Caco-2 (cell line): ENCODE measurements around the gene GRM7. TPM values are rescaled to one million over a fixed set of nuclear protein-coding genes. Genes with fewer than 3 reads are reported as not detected.

ENCODE experiments used
- BruUV-seq: library from RNA; stranded (reverse); fragments of 400-500 nt; replicated peaks from 2 replicates; lab custom pipeline; 2021; lab: Mats Ljungman, UMichigan
- CTCF ChIA-PET: fragments of 300-600 bp; sonication (Branson Sonifier 250); formaldehyde crosslinking; loops from one replicate; lab custom pipeline; 2022; ENCODE audit warnings: antibody characterized with exemption; lab: Charles Lee
- POLR2A ChIA-PET: fragments of 300-600 bp; sonication (Branson Sonifier 250); formaldehyde crosslinking; loops from one replicate; lab custom pipeline; 2022; ENCODE audit warnings: antibody characterized with exemption; lab: Charles Lee
- DNase-seq, 2 experiments: peaks; one replicate each; pipeline versions ENCODE4 v3.0.0 to v3.0.0-alpha.2; 2020 to 2022
- H3K27me3 ChIP-seq: replicated peaks from 2 replicates; pipeline ENCODE4 v1.6.0; 2011; ENCODE audit warnings: low read length; ENCODE audit not compliant: control insufficient read depth, insufficient read depth
- H3K36me3 ChIP-seq: 2 replicates; pipeline ENCODE4 v1.5.1; 2011; ENCODE audit warnings: low read length; ENCODE audit not compliant: control insufficient read depth, insufficient read depth
- H3K4me1 ChIP-seq: fragments of 250-450 bp; sonication (Bioruptor Pico); 2 replicates; pipeline ENCODE4 v1.5.1; 2020; ENCODE audit warnings: mild to moderate bottlenecking
- H3K4me3 ChIP-seq: 2 replicates; pipeline ENCODE4 v1.5.1; 2011; ENCODE audit warnings: low read depth, mild to moderate bottlenecking, control low read depth, low read length
- H3K9me3 ChIP-seq: fragments of 250-450 bp; sonication (Bioruptor Pico); 2 replicates; pipeline ENCODE4 v1.5.1; 2020; ENCODE audit warnings: mild to moderate bottlenecking, moderate library complexity
- H3K27ac Mint-ChIP-seq: one replicate; pipeline ENCODE4 v1.8.0; 2022; ENCODE audit warnings: mixed read lengths; ENCODE audit not compliant: unreplicated experiment
- H3K27me3 Mint-ChIP-seq: one replicate; pipeline ENCODE4 v1.8.0; 2022; ENCODE audit warnings: mixed read lengths; ENCODE audit not compliant: insufficient read depth, unreplicated experiment
- H3K36me3 Mint-ChIP-seq: one replicate; pipeline ENCODE4 v1.8.0; 2022; ENCODE audit warnings: mild to moderate bottlenecking, mixed read lengths; ENCODE audit not compliant: insufficient read depth, unreplicated experiment
- H3K4me1 Mint-ChIP-seq: one replicate; pipeline ENCODE4 v1.8.0; 2022; ENCODE audit warnings: low read depth, mixed read lengths; ENCODE audit not compliant: unreplicated experiment
- H3K4me3 Mint-ChIP-seq: one replicate; pipeline ENCODE4 v1.8.0; 2022; ENCODE audit warnings: mild to moderate bottlenecking, moderate library complexity, mixed read lengths; ENCODE audit not compliant: unreplicated experiment
- H3K9me3 Mint-ChIP-seq: one replicate; pipeline ENCODE4 v1.8.0; 2022; ENCODE audit warnings: mixed read lengths; ENCODE audit not compliant: unreplicated experiment
- CTCF ChIP-seq, 2 experiments: fragments of 200-600 bp in 1 of 2; IDR thresholded peaks; 1 replicate in 1 of 2; 2 replicates in 1 of 2; pipeline versions ENCODE4 v1.5.1 to v1.8.0; 2011 to 2022; ENCODE audit warnings: antibody characterized with exemption in 1 of 2, control low read depth in 1 of 2, inconsistent platforms in 1 of 2, low read depth in 1 of 2, low read length in 1 of 2, mild to moderate bottlenecking in 1 of 2, moderate library complexity in 1 of 2; ENCODE audit not compliant: insufficient read depth in 1 of 2, severe bottlenecking in 1 of 2, unreplicated experiment in 1 of 2
- intact Hi-C: fragments of 100-400 bp; cut with micrococcal nuclease; formaldehyde crosslinking; loops from one replicate; pipeline ENCODE4 v1.10.0; 2022; ENCODE audit not compliant: unreplicated experiment
- total RNA-seq: library from RNA; stranded (reverse); gene quantifications from 2 replicates; pipeline ENCODE4 v1.2.3, GENCODE V29; 2022

Gene GRM7
- total RNA-seq, 1 experiment from 2014 or later, result not detected

DNA sequence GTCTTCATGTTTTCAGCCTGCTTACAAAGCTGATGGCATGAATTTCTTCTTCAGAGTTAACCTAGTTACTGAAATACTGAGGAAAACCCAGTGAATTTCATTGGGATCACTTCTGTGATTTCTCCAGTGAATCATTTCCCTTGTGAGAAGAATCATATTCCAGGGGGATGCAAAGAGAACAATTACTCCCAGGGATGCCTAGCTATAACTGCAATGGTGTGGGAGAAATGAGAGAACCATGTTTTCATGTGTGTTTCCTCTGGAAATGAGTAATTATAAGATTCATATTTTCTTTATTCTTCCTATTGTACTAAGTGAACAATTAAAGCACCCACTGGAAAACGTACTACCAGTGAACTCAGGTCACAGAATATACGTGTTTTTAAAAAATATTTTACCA lies 485.4 kb downstream of the GRM7 start:
- no peaks in the 10 kb centered on the region for H3K9me3 ChIP-seq
- no peak overlapping the region for H3K4me3 ChIP-seq
- CTCF ChIA-PET, result no interaction called here
- H3K27me3 Mint-ChIP-seq, result peaks cover 9% of the 10 kb centered on the region
- POLR2A ChIA-PET, result no interaction called here
- no peaks in the 10 kb centered on the region for H3K4me1 ChIP-seq
- no peaks in the 10 kb centered on the region for H3K36me3 Mint-ChIP-seq
- no peaks in the 10 kb centered on the region for H3K36me3 ChIP-seq
- TF ChIP-seq CTCF (IDR thresholded peaks at IDR 0.05; ENCODE audit: insufficient read depth in 1 of 2, low read depth in 1 of 2, low read length in 1 of 2, severe bottlenecking in 1 of 2, unreplicated experiment in 1 of 2), result no peak
- intact Hi-C loops, result no loop called here
- H3K4me3 Mint-ChIP-seq, result no peak overlapping the region
- H3K9me3 Mint-ChIP-seq, result peaks cover 9% of the 10 kb centered on the region
- no TSS peak for BruUV-seq
- H3K27me3 ChIP-seq, result no peaks in the 10 kb centered on the region
- no peak overlapping the region for H3K27ac Mint-ChIP-seq
- no peaks in the 10 kb centered on the region for H3K4me1 Mint-ChIP-seq
- no peak for DNase-seq

DNA sequence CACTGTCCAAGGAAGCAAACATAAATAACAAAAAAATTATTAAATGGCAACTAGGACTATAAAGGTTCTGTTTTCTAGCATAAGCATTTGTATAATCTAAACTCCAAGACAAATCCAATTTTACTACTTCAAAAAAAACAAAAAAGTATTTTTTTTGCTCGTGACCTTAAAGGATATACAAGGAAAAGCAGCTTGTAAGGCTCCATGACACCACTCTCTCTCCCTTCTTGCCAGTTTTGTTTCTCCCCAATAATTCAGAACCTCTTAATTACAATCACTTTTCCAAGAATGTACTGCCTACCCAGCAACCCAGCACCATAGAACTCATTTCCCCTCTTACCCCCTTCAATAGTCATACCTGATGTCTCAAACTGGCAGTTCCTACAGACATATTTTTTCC lies 496.2 kb downstream of the GRM7 start:
- no peaks in the 10 kb centered on the region for H3K36me3 Mint-ChIP-seq
- no peak for DNase-seq
- Histone ChIP-seq H3K9me3 (no peaks in the 10 kb centered on the region), H3K4me3 (no peak overlapping the region), H3K36me3 (no peaks in the 10 kb centered on the region), H3K4me1 (no peaks in the 10 kb centered on the region), H3K27me3 (no peaks in the 10 kb centered on the region)
- CTCF ChIA-PET, result no interaction called here
- BruUV-seq, result no TSS peak
- peaks cover 4% of the 10 kb centered on the region for H3K27me3 Mint-ChIP-seq
- intact Hi-C loops, result no loop called here
- H3K4me1 Mint-ChIP-seq, result no peaks in the 10 kb centered on the region
- H3K4me3 Mint-ChIP-seq, result no peak overlapping the region
- POLR2A ChIA-PET, result no interaction called here
- H3K27ac Mint-ChIP-seq, result no peak overlapping the region
- H3K9me3 Mint-ChIP-seq, result no peaks in the 10 kb centered on the region
- no peak for TF ChIP-seq CTCF (IDR thresholded peaks at IDR 0.05; ENCODE audit: insufficient read depth in 1 of 2, low read depth in 1 of 2, low read length in 1 of 2, severe bottlenecking in 1 of 2, unreplicated experiment in 1 of 2)

GRCh38 chr3:7367968-7368367 lies 507.1 kb downstream of the GRM7 start:
- intact Hi-C loops, result no loop called here
- Mint-ChIP-seq H3K4me3 (no peak overlapping the region), H3K4me1 (peaks cover 7% of the 10 kb centered on the region), H3K36me3 (peaks cover 5% of the 10 kb centered on the region), H3K27me3 (peaks cover 3% of the 10 kb centered on the region), H3K27ac (no peak overlapping the region), H3K9me3 (no peaks in the 10 kb centered on the region)
- Histone ChIP-seq H3K9me3 (no peaks in the 10 kb centered on the region), H3K27me3 (no peaks in the 10 kb centered on the region), H3K36me3 (no peaks in the 10 kb centered on the region), H3K4me3 (no peak overlapping the region), H3K4me1 (no peaks in the 10 kb centered on the region)
- BruUV-seq, result no TSS peak
- ChIA-PET POLR2A (no interaction called here), CTCF (no interaction called here)
- no peak for TF ChIP-seq CTCF (IDR thresholded peaks at IDR 0.05; ENCODE audit: insufficient read depth in 1 of 2, low read depth in 1 of 2, low read length in 1 of 2, severe bottlenecking in 1 of 2, unreplicated experiment in 1 of 2)
- DNase-seq, result no peak
